MM.1S (cell line): ENCODE data around the gene PGBD1.
"Not testable (repeated sequence)": the region's sequence is repeated elsewhere in the genome, so short reads cannot be mapped to it uniquely, and the experiment has no call there.

Experiments used
- DNase-seq: peaks from one replicate; pipeline ENCODE4 v3.0.0-alpha.2; 2015
- H2AFZ ChIP-seq: fragments of 300-600 bp; sonication (generic); 2 replicates; pipeline ENCODE4 v1.6.0; 2016; ENCODE audit warnings: antibody characterized with exemption, low read length
- H3F3A ChIP-seq: fragments of 300-600 bp; sonication (generic); 2 replicates; pipeline ENCODE4 v1.6.1; 2016; ENCODE audit warnings: mild to moderate bottlenecking, antibody characterized with exemption, low read length, moderate library complexity, mixed read lengths; ENCODE audit not compliant: insufficient read depth
- H3K27ac ChIP-seq: fragments of 300-600 bp; sonication (generic); 2 replicates; pipeline ENCODE4 v1.5.1; 2016; ENCODE audit warnings: mild to moderate bottlenecking, low read length
- H3K27me3 ChIP-seq: fragments of 300-600 bp; sonication (generic); replicated peaks from 2 replicates; pipeline ENCODE4 v1.6.0; 2016; ENCODE audit warnings: low read length; ENCODE audit not compliant: insufficient read depth
- H3K36me3 ChIP-seq: fragments of 300-600 bp; sonication (generic); replicated peaks from 2 replicates; pipeline ENCODE4 v1.6.1; 2016; ENCODE audit warnings: mild to moderate bottlenecking, low read length, mixed read lengths; ENCODE audit not compliant: insufficient read depth
- H3K4me1 ChIP-seq: fragments of 300-600 bp; sonication (generic); 2 replicates; pipeline ENCODE4 v1.6.1; 2016; ENCODE audit warnings: low read length, mixed read lengths
- H3K4me2 ChIP-seq: fragments of 300-600 bp; sonication (generic); 2 replicates; pipeline ENCODE4 v1.6.0; 2016; ENCODE audit warnings: low read depth, low read length
- H3K4me3 ChIP-seq: fragments of 300-600 bp; sonication (generic); 2 replicates; pipeline ENCODE4 v1.5.1; 2016; ENCODE audit warnings: low read length, mixed read lengths
- H3K79me2 ChIP-seq: fragments of 300-600 bp; sonication (generic); 2 replicates; pipeline ENCODE4 v1.6.1; 2016; ENCODE audit warnings: mixed run types, low read length, mixed read lengths
- H3K9ac ChIP-seq: fragments of 300-600 bp; sonication (generic); 2 replicates; pipeline ENCODE4 v1.6.1; 2016; ENCODE audit warnings: low read length, mixed read lengths
- H3K9me2 ChIP-seq: fragments of 300-600 bp; sonication (generic); replicated peaks from 2 replicates; pipeline ENCODE4 v1.6.1; 2016; ENCODE audit warnings: mild to moderate bottlenecking, low read length, mixed read lengths; ENCODE audit not compliant: insufficient read depth
- H3K9me3 ChIP-seq: fragments of 300-600 bp; sonication (generic); replicated peaks from 2 replicates; pipeline ENCODE4 v1.6.1; 2016; ENCODE audit warnings: mild to moderate bottlenecking, low read length, mixed read lengths; ENCODE audit not compliant: insufficient read depth
- H4K20me1 ChIP-seq: fragments of 300-600 bp; sonication (generic); 2 replicates; pipeline ENCODE4 v1.6.1; 2016; ENCODE audit warnings: mild to moderate bottlenecking, low read length, moderate library complexity, mixed read lengths; ENCODE audit not compliant: insufficient read depth
- EZH2 ChIP-seq: fragments of 300-600 bp; sonication (generic); optimal IDR thresholded peaks from 2 replicates; pipeline ENCODE3; 2017; ENCODE audit warnings: low read depth, mild to moderate bottlenecking, antibody characterized with exemption, low read length, mixed read lengths
- EZH2phosphoT487 ChIP-seq: fragments of 300-600 bp; sonication (generic); IDR thresholded peaks from 2 replicates; pipeline ENCODE4 v1.6.1; 2018; ENCODE audit warnings: antibody characterized with exemption, low read length
- TF ChIP-seq, protein P1 (sequence below): fragments of 300-600 bp; sonication (generic); IDR thresholded peaks from 2 replicates; pipeline ENCODE4 v1.5.1; 2016; ENCODE audit warnings: antibody characterized with exemption, low read length, mixed read lengths

Gene PGBD1

DNA sequence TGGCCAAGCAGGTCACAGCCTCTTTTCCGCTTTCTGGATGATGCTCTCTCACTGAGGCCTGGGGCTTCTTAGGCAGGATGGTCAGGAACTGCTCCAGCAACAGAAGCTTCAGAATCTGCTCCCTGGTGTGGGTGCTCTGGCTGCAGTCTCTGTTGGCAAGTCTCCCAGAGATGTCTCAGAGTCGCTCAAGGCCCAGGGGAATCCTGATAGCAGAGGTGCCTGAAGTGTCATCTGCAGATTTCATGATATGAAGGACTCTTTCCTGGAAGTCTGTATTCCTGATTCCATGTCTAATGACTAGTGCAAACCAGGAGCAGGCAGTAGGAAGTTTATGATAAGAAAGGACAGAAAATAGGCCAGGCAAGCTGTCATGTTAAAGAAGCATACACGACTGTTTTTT, 34.3 kb downstream of the PGBD1 start:
- H2AFZ ChIP-seq, result no peak overlapping the region
- no peaks in the 10 kb centered on the region for H4K20me1 ChIP-seq
- no peak overlapping the region for H3K4me2 ChIP-seq

DNA sequence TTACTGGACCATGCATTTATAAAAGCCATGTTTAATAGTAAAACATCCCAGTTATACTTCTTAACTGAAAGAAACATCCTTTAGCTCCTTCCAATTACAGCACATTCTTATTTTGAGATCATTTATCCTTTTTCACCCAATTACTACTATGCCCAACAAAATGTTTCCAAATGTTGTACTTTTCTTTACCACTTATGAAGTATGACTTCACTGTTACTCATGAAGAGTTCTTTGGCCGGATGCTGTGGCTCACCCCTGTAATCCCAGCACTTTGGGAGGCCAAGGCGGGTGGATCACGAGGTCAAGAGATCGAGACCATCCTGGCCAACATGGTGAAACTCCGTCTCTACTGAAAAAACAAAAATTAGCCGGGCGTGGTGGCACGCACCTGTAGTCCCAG, 36.5 kb downstream of the PGBD1 start:
- not testable (repeated sequence) for DNase-seq, H3K36me3 ChIP-seq, H3K79me2 ChIP-seq, H3K27me3 ChIP-seq, H3K4me1 ChIP-seq, H3K4me3 ChIP-seq, H3F3A ChIP-seq, H3K9me2 ChIP-seq, H3K9me3 ChIP-seq, H4K20me1 ChIP-seq, H2AFZ ChIP-seq, H3K4me2 ChIP-seq, H3K9ac ChIP-seq, H3K27ac ChIP-seq

More for the DNA sequence above, 34.3 kb downstream of the PGBD1 start:
- Histone ChIP-seq H3K9me3 (no peaks in the 10 kb centered on the region), H3K9ac (no peak overlapping the region), H3K36me3 (no peaks in the 10 kb centered on the region), H3K4me3 (no peak overlapping the region), H3F3A (no peaks in the 10 kb centered on the region), H3K79me2 (no peaks in the 10 kb centered on the region), H3K4me1 (peaks cover 10% of the 10 kb centered on the region), H3K27me3 (no peaks in the 10 kb centered on the region), H3K27ac (no peak overlapping the region), H3K9me2 (no peaks in the 10 kb centered on the region)
- no peak for DNase-seq
- TF ChIP-seq EZH2 (no peak), EZH2phosphoT487 (no peak)
- TF ChIP-seq, protein P1, sequence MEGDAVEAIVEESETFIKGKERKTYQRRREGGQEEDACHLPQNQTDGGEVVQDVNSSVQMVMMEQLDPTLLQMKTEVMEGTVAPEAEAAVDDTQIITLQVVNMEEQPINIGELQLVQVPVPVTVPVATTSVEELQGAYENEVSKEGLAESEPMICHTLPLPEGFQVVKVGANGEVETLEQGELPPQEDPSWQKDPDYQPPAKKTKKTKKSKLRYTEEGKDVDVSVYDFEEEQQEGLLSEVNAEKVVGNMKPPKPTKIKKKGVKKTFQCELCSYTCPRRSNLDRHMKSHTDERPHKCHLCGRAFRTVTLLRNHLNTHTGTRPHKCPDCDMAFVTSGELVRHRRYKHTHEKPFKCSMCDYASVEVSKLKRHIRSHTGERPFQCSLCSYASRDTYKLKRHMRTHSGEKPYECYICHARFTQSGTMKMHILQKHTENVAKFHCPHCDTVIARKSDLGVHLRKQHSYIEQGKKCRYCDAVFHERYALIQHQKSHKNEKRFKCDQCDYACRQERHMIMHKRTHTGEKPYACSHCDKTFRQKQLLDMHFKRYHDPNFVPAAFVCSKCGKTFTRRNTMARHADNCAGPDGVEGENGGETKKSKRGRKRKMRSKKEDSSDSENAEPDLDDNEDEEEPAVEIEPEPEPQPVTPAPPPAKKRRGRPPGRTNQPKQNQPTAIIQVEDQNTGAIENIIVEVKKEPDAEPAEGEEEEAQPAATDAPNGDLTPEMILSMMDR, result no peak

DNA sequence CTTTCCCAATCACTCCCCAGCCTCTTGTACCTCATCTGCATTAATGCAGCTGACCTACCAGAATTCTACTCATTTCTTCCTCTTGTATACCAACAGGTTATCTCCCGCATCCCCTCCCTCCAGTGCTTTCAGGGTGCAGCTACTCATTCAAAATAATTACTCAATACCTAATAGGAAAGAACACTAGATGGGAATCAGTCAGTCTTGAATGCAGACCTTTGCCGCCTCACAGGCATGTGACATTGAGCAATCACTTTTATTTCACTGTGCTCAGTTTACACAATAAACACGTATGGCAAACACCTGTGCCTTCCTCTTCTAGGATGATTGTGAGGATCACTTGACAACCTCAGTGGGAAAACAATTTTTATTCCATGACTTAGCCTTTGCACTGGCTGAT, 41.3 kb downstream of the PGBD1 start:
- no peaks in the 10 kb centered on the region for H3K9me3 ChIP-seq
- H3K9ac ChIP-seq, result no peak overlapping the region
- H3K4me3 ChIP-seq, result no peak overlapping the region
- no peak overlapping the region for H3K27ac ChIP-seq
- H2AFZ ChIP-seq, result no peak overlapping the region
- DNase-seq, result no peak
- no peaks in the 10 kb centered on the region for H3K79me2 ChIP-seq
- H3K9me2 ChIP-seq, result no peaks in the 10 kb centered on the region
- H3K4me1 ChIP-seq, result no peaks in the 10 kb centered on the region
- H3K36me3 ChIP-seq, result no peaks in the 10 kb centered on the region
- H3F3A ChIP-seq, result no peaks in the 10 kb centered on the region
- H4K20me1 ChIP-seq, result no peaks in the 10 kb centered on the region
- H3K27me3 ChIP-seq, result no peaks in the 10 kb centered on the region
- no peak overlapping the region for H3K4me2 ChIP-seq
- no peak for TF ChIP-seq EZH2
- TF ChIP-seq, protein P1, result no peak
- no peak for TF ChIP-seq EZH2phosphoT487

- Histone ChIP-seq H3K4me3 (no peak overlapping the region), H3K9me3 (no peaks in the 10 kb centered on the region), H3K79me2 (no peaks in the 10 kb centered on the region), H3K9ac (no peak overlapping the region), H3K4me1 (no peaks in the 10 kb centered on the region), H3K27ac (no peak overlapping the region), H3K9me2 (no peaks in the 10 kb centered on the region), H3F3A (no peaks in the 10 kb centered on the region), H4K20me1 (no peaks in the 10 kb centered on the region), H3K4me2 (no peak overlapping the region), H3K36me3 (no peaks in the 10 kb centered on the region), H2AFZ (no peak overlapping the region), H3K27me3 (no peaks in the 10 kb centered on the region)
- no peak for DNase-seq
- TF ChIP-seq EZH2, result no peak
- TF ChIP-seq, protein P1, result no peak
- no peak for TF ChIP-seq EZH2phosphoT487
Measured at GRCh38 chr6:28323813-28324424, 42.5 kb downstream of the PGBD1 start.
